Osteocyte (in vitro differentiated cells): ENCODE results near the gene CUL4A. TPM values are rescaled to one million over a fixed set of nuclear protein-coding genes. Genes with fewer than 3 reads are reported as not detected.
A peak's percentile ranks its signal among the peaks of the same experiment; 100 is the strongest.

ENCODE experiments used
- DNase-seq: peaks from one replicate; pipeline ENCODE4 v3.0.0; 2021; ENCODE audit warnings: mixed read lengths; ENCODE audit not compliant: unreplicated experiment; ENCODE audit errors: extremely low spot score
- H3K27ac Mint-ChIP-seq: one replicate; pipeline ENCODE4 v1.8.0; 2021; ENCODE audit warnings: mild to moderate bottlenecking, mixed read lengths; ENCODE audit not compliant: unreplicated experiment
- H3K27me3 Mint-ChIP-seq: one replicate; pipeline ENCODE4 v1.8.0; 2021; ENCODE audit warnings: mixed read lengths; ENCODE audit not compliant: unreplicated experiment
- H3K36me3 Mint-ChIP-seq: one replicate; pipeline ENCODE4 v1.8.0; 2021; ENCODE audit warnings: mixed read lengths; ENCODE audit not compliant: unreplicated experiment
- H3K4me1 Mint-ChIP-seq: one replicate; pipeline ENCODE4 v1.8.0; 2021; ENCODE audit warnings: mixed read lengths; ENCODE audit not compliant: unreplicated experiment
- H3K4me3 Mint-ChIP-seq: one replicate; pipeline ENCODE4 v1.8.0; 2021; ENCODE audit warnings: mild to moderate bottlenecking, moderate library complexity, mixed read lengths; ENCODE audit not compliant: unreplicated experiment
- H3K9me3 Mint-ChIP-seq: one replicate; pipeline ENCODE4 v1.8.0; 2021; ENCODE audit warnings: mixed read lengths; ENCODE audit not compliant: unreplicated experiment
- CTCF ChIP-seq: fragments of 200-600 bp; sonication (generic); IDR thresholded peaks from 2 replicates; pipeline ENCODE4 v1.5.0; 2021; ENCODE audit warnings: antibody characterized with exemption, mild to moderate bottlenecking, moderate library complexity
- total RNA-seq: library from RNA; stranded (reverse); gene quantifications from 2 replicates; pipeline ENCODE4 v1.2.1, GENCODE V29; 2021

CUL4A gene
- total RNA-seq, 1 donor from 2014 or later, result 76.7 TPM

DNA sequence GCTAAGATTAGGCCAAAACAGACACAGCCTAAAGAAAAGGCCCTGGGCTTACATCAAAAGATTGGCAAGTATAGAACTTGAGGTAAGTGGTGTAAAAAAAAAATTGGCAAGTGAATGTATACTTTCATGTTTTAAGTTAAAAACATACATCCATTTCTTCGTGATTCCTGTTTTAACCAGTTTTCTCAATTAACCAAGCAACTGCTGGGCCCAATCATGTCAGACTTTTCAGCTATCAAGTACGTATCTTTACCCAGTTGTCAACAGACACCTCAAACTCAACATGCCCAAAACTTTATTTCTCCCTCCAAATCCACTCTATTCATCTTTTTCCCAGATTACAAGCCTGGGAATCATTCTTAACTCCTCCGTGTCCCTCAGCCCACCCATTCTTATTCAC is 2.0 kb upstream of the CUL4A start:
- TF ChIP-seq CTCF, result no peak
- H3K4me1 Mint-ChIP-seq, result peaks cover 54% of the 10 kb centered on the region
- peak overlapping the region; percentile 83 for H3K4me3 Mint-ChIP-seq
- no peaks in the 10 kb centered on the region for H3K9me3 Mint-ChIP-seq
- peak overlapping the region; percentile 76 for H3K27ac Mint-ChIP-seq
- H3K27me3 Mint-ChIP-seq, result no peaks in the 10 kb centered on the region
- peaks cover 16% of the 10 kb centered on the region for H3K36me3 Mint-ChIP-seq
- DNase-seq, result no peak

- H3K4me1 Mint-ChIP-seq, result peaks cover 49% of the 10 kb centered on the region
- H3K27me3 Mint-ChIP-seq, result no peaks in the 10 kb centered on the region
- H3K9me3 Mint-ChIP-seq, result no peaks in the 10 kb centered on the region
- peak overlapping the region; percentile 76 for H3K27ac Mint-ChIP-seq
- peak; percentile 86 for DNase-seq
- H3K36me3 Mint-ChIP-seq, result peaks cover 16% of the 10 kb centered on the region
- no peak for TF ChIP-seq CTCF
- H3K4me3 Mint-ChIP-seq, result peak overlapping the region; percentile 83
Observed at GRCh38 chr13:113207890-113208420, 1.5 kb upstream of the CUL4A start.

DNA sequence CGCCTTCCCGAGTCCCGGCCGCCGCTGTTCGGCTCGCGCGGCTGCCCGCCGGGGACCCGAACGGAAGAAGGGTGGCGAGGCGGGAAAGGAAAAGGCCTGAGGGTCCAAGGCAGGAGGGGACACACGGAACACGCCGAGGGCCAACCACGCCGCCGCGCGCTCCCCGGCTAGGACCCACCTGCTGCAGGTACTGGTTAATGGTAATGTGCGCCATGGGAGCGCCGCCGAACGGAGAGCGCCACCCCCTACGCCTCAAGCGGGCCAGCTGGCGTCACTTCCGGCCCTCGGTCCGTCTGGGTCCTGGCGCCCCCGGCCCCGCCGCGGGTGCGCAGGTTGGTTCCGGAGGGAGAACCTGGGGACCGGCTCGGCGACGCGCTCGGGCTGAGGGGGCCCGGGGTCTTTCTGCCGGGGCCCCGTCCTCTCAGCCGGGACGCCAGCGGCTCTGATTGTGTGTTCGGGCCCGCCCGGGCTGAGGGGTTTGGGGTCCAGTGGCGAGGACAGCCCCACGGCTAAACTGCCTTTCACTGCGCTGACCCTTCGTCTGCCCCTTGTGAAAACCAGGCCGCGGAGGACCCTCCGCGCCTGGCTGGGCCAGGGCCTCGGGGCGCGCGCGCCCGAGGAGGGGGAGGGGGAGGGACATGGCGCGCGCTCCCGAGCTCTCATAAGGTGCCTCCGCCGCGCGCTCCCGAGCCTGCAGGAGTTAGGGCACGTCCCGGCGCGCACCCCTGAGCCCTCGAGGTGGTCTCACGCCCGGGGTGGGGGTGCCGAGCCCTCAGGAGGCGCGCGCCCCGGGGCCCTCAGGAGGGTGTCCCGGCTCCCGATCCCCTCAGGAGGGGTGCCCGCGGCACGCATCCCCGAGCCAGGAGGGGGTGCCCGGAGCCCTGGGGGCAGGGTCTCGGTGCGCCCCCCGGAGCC is 735 bp upstream of the CUL4A start, which contains the start of gene PCID2:
Gene PCID2, minus strand, starts transcription at position 249 of the 915 bp plus-strand sequence. Its CDS starts 35 bp downstream, at position 214.
- Mint-ChIP-seq H3K4me1 (peaks cover 52% of the 10 kb centered on the region), H3K27me3 (no peaks in the 10 kb centered on the region), H3K36me3 (peaks cover 16% of the 10 kb centered on the region), H3K27ac (peak within 1 kb of the TSS; percentile 78), H3K9me3 (no peaks in the 10 kb centered on the region), H3K4me3 (peak within 1 kb of the TSS; percentile 83)
- no peak for TF ChIP-seq CTCF
- DNase-seq, result peak; percentile 94

DNA sequence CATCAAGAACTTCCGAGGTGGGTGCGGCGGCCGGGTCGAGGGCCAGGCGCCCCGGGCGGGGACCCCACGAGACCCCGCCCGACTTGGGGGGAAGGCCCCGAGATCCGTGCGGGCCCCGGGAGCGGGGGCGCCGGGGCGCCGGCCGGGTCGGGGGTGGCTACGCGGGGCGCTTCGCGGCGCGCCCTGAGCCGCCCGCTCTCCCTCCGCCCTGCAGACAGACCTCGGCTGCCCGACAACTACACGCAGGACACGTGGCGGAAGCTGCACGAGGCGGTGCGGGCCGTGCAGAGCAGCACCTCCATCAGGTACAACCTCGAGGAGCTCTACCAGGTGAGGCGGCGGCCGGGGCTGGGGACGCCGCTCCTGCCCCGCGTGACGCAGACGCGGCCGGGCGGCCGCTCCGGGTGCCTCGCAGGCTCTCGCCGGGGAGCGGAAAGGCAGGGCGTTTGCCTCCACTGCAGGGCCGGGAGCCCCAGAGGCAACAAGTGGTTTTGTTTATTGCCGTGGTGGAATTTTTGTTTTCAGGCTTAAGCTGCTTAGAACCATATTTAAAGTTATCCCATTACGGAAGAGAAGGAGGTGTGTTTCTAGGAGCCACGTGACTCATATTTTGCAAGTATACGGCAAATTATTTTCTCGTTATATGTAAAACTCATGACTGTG is 477 bp downstream of the CUL4A start:
- Mint-ChIP-seq H3K4me1 (peaks cover 56% of the 10 kb centered on the region), H3K36me3 (peaks cover 16% of the 10 kb centered on the region), H3K27ac (peak overlapping the region; percentile 73), H3K27me3 (no peaks in the 10 kb centered on the region), H3K4me3 (peak overlapping the region; percentile 78), H3K9me3 (no peaks in the 10 kb centered on the region)
- TF ChIP-seq CTCF, result peak; percentile 9
- peak; percentile 82 for DNase-seq
